SIG-M5 (cell line): ENCODE data around the gene TSFM.

Experiments used
- DNase-seq: peaks from one replicate; lab custom pipeline; 2025; lab: John Stamatoyannopoulos, UW

The TSFM gene

DNA sequence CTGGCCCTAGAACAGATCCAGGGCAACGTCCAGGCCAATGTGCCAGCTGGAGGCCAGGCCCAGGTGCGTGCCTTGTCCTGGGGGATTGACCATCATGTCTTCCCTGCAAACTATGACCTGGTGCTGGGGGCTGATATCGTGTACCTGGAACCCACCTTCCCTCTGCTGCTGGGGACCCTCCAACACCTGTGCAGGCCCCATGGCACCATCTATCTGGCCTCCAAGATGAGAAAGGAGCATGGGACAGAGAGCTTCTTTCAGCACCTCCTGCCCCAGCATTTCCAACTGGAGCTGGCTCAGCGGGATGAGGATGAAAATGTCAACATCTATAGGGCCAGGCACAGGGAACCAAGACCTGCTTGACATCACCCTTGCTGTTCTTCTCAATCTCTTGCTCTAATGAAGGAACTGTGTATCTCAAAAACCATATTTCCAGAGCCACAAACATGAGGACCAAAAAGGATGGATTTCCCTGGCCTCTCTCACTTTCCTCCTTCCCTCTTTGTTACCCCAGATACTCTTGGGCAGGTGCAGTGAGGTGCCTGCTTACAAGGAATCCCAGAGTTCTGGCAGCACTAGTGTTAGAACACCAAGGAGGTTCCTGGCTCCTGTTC, 2.2 kb upstream of the TSFM start:
- no peak for DNase-seq

DNA sequence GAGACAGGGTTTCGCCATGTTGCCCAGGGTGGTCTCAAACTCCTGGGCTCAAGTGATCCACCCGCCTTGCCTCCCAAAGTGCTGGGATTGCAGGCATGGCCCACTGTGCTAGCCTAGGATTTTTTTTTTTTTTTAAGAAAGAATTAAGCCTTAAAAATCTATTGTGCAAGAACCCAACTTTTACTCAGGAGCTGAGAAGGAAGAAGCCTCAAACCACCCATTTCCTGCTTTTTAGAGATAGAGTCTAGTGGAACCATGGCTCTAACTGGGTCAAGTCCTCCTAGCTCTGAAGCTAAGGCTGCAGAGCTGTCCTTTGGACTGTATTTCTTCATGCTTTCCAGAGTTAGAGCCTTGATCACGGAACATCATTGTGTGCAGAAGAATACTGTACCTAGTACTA, 1.3 kb upstream of the TSFM start:
- DNase-seq, result peak; percentile 11

GRCh38 chr12:57781801-57782200, 786 bp upstream of the TSFM start:
- no peak for DNase-seq

DNA sequence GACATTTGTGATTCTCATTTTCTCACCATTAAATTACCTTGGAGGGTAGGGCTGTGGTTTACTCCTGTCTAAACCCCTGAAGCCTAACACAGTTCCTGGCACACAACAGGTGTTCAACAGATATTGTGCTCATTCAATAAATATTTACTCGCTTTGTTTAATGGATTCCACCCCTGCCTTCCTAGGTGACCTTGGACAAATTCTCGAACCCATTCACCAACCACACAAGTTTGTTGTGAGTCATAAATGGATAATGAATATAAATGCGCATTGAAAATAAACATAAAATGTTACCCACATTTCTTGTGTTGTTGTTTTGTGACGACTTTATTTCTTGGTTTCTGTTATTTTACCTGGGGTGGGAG, 362 bp upstream of the TSFM start:
- no peak for DNase-seq

DNA sequence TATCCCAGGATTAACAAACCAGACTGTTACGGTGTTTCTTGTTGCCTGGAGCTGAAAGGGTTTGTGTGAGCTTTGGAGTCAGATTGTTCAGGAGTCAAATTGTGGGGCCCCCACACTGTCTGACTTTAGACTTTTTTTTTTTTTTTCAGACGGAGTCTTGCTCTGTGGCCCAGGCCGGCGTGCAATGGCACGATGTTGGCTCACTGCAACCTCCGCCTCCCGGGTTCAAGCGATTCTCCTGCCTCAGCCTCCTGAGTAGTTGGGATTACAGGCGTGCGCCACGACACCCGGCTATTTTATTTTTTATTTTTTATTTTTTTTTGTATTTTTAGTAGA, 847 bp downstream of the TSFM start:
- no peak for DNase-seq

- DNase-seq, result no peak
Measured at GRCh38 chr12:57783861-57784260, 1.3 kb downstream of the TSFM start.

- no peak for DNase-seq
Measured at GRCh38 chr12:57793920-57794319, 11.3 kb downstream of the TSFM start.

GRCh38 chr12:57795354-57795753, 12.8 kb downstream of the TSFM start:
- DNase-seq, result no peak

DNA sequence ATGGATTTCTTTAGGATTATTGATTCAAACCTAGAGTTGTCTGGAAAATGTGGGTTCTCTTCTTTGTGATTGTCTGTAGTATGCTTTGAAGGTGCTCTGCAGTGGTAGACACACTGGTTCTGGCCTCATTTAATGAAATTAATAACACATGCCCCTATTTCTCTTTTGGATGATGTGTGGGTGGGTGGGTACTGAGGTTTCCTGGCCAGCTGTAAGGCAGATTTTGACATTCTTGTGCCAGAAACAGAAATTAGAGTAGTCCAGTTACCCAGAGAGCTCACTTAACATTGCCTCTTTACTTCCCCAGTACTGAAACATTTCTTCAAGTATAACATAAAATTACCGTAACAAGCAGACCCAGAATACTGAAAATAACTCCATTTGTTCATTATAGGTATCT, 14.4 kb downstream of the TSFM start:
- DNase-seq, result no peak

DNA sequence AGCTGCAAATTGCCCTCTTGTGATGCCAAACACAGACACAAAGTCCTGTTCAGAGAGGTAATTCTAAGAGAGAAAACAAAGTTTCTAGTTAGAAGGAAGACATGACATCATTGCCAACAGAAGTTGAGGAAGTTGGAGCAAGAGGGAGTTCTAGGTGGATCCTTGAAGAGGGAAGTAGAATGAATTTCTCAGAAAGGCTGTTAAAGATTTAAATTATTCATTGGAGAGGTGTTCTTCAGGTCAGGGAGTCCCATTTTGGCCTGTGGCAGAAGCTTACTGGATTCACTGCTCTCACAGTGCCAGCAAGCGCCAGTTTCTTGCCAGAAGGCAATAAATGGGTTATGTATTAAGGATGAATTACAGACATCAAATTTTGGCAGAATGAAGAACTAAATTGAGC, 15.3 kb downstream of the TSFM start:
- DNase-seq, result no peak

DNA sequence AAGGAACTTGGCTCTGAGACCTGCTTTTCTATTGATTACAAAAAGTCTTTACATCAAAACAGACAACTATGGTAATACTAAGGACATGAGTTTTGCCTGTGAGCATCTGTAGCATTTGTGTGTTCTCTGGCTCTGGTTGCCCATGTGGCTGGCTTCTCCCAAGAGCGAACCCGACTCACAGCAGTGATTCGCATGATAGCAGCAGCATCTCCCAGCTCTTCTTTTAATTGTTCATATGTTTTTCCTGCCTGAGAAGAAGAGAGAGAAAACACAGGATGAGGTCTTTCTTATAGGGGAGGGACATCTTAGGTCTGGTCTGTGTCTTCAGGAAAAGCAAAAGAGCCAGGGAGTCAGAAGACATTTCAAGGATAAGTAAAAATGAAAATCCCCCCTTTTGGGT, 18.4 kb downstream of the TSFM start:
- DNase-seq, result no peak

DNA sequence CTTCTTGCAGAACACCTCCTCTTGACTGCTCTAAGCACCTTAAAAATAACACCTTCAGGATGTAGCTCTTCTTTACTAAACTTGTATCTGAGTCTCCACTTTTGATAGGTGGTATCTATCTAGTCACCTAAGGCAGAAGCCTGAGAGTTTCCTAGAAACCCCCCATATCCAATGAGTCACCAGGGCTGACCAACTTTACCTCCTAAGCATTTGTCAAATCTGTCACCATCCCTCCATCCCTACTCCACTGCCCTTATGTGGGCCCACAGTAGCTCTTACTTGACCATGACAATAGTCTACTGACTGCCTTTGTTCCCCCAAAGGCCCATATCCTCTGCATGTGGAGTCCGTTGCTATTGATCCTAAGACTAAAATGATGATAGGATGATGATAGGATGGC, 20.0 kb downstream of the TSFM start:
- DNase-seq, result no peak

DNA sequence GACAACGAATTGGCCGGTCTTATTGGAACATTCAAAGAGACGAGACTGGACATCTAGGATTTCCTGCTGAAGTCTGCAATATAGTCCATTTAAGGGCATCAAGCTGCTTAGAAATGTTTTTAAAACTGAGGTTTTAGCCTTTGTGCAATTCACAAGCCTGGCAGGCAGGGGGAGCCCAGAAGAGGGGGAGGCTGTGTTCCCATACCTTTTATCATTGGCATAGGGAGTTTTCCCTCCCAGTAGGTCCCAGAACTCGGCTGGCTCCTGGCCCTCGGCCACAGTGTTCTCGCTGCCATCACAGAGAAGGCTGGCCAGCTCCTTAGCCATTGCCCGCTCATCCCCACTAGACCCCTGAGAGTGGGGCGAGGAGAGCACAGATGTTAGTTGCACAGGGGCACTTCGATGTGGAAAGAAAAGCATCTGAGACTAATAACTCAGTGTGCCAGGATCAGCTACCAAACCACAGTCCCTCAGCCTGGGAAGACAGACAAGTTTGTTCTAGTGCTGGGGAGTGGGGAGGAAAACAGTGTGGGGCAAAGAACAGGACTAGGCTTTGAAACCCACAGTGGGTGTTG, 20.8 kb downstream of the TSFM start:
- no peak for DNase-seq

- no peak for DNase-seq
Measured at GRCh38 chr12:57806677-57807076, 24.1 kb downstream of the TSFM start.

- DNase-seq, result no peak
Measured at GRCh38 chr12:57807285-57807684, 24.7 kb downstream of the TSFM start.

DNA sequence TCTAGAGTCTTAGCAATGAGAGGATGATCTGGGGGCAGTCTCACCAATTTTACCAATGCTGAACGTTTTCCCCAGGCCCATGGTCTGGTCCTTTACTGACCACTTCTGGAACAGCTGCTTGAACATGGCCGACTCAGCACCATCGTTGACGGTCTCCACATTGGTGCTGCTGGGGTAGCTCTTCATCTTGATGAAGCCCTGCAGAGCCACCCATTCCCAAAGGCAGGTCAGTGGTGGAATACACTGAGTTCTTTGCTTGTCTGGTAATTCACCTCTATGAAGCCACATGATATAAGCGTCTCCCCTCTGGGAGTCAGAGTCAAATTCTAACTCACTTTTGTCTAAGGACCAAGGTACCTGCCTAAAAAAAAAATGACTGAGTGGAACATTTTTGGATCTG, 25.8 kb downstream of the TSFM start:
- DNase-seq, result no peak

DNA sequence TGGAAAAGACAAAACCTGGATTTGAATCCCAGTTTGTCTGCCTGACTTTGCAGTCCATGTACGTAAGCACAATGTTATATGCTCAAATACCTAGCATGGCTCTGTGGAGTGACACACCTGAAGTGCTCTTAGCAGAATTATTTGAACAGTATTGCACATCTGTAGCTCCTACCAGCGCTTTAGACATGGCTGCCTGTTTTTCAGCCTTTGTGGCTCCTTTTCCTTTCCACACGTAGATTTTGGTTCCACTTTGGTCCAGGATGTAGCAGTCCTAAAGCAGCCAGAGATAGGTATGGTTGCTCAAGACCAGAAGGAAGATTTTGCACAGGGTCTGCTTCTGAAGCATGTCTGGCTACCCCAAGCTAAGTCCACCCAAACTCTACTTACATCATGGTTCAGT, 26.8 kb downstream of the TSFM start:
- DNase-seq, result no peak

DNA sequence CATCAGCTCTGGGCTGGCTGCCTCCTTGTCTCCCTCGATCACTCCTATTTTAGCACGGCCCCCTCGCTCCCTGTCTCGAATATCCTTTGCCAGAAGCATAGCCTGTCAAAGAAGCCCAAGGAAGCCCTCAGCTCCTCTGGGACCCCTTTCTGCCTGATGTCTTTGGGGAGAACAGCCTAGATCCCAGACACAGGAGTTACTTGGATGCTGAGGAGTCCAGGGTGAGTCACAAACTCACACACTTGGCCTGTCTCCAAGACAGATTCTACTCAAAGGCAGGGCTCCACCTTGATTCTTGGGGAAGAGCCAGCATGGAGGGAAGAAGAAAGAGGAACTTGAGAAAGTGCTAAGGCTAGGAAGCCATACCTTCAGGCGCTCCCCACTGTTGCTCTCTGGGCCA, 27.9 kb downstream of the TSFM start:
- DNase-seq, result no peak

DNA sequence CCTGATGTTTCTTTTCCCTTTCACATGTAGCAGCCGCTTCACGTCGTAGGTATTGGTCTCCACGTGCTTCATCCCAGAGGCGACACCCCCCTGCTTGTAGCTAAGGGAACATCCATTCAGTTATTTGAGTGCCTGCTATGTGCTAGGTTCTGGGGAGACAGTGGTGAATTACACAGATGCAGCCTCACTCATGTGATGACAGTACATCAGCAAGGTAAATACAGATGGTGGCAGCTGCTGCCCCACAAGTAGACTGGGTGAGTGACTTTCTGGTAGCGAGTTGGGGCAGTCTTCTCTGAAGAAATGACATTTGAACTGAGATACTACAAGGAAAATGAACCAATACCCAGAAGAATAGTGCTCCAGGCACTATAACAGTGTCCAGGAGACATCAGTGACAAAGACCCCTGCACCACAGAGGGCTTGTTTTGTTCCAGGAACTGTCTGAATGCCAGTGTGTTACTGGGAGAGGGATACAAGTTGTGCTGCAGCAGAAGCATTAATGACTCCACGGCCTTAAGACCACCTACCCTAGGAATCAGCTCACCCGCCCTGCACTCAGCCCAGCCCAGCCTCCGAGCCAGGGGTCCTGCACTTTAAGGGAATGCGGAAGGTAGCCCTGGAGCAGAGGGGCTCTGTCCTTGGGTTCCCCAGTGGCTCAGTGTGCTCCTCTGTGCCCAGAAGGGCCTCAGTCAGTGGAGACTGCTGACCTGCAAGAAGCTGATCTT, 28.6 kb downstream of the TSFM start:
- no peak for DNase-seq

DNA sequence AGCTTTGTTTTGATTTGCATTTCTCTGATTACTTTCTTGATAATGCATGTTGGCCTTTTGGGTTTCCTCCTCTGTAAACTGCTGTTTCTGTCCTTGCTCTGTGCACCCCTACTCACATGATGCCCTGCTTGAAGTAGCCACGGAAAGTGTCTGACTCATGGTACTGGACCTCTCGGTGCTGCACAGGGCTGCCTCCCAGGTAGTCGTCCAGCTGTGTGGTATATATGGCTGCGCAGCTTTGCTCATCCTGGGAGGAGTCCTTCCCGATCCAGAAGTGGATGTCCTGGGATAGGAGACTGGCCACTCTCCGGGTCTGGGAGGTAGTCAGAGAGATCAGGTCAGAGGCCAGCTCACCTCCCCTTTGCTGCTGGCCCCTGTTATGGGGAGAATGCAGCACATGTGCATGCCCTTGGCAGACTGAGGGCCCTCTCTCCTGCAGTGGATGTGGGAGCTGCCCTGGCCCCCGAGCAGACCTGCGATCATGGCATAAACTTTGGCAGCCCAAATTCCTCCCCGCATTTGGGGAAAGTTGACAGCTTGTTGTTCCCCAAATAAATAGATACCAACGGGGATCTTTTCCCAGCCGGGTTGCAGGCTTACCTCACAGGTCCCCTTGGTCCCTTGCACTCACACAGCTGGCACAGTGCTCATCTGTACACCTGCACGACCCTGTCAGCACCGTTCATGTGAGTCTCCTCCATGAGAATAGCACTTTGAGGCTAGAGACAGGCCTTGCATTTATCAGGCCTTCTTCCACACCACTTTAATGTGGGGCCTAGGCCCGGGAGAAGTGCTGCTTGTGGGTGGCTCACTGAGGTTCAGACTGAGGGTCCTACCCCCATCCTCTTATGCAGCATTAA, 30.8 kb downstream of the TSFM start:
- no peak for DNase-seq

- DNase-seq, result no peak
Measured at GRCh38 chr12:57813971-57814772, 31.6 kb downstream of the TSFM start.
